ENCODE data around the gene GMNC.

GMNC gene

DNA sequence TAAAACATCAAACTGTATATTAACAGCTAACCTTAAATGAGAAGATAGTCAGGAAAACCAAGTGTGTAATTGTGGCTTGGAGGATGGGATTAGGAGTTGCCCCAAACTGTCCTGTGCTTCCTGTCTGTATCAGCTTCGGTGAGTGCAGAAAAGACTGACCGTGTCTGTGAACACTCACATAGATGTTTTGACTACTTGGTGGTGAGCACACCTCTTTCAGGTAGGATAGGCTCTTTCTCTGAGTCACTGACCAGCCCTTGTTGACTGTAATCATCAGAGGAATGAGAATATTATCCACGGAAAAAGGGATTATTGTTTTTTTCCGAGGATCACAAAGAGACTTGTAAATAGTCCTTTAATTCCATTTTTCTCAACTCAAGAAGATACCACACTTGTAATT lies 51.5 kb downstream of the GMNC start:
- H3K4me3 ChIP-seq (ENCODE audit: low read length): no peak overlapping the region
- no peak for TF ChIP-seq ZNF274 (IDR thresholded peaks at IDR 0.05; ENCODE audit: low read depth, low read length)

DNA sequence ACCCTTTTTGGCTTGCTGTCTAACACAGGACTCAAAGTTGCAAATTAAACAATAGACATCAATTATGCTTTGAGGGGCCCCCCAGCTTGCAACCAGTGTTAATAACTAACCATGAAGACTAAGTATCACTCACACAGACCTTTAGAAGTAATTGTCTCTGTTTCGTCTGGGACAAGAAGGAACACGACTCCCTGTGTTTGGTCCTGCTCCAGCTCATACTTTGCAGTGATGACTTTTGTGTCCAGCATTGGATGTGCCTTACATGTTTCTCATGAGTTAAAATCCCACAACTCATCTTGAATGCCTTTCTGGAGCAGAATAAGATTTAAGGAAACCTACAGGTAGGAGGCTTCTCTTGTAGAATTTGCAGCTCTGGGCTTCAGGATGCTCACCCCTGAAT lies 53.1 kb downstream of the GMNC start:
- no peak overlapping the region for H3K4me3 ChIP-seq (ENCODE audit: low read length)
- no peak for TF ChIP-seq ZNF274 (IDR thresholded peaks at IDR 0.05; ENCODE audit: low read depth, low read length)

DNA sequence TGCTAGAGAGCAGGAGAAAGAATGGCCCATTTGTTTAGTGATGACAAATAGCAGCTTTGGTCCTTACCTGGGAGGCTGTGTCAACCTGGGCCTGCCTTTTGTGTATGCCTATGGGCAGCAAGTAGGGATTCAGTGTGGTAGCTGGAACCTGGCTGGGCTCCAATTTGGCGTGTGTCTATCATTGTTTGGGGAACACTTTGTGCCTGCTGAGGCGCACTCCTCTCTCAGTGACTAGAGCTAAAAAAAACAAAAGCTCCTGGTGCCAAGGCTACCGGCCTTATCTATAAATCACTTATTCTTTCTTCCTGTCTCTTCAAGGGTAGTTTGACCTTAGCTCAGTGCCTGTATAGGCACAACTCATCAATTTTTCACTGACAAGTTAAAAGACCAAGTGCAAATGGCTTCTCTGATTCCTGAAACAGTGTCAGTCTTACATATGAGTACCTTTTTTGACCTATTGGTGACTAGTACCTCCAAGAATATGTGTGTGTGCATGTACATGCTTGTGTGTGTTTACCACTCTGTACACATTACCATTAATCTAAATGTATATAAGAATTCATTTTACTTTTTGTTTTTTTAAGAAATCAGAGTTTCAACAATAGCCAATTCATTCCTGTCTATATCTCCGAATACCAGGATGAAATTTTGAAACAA lies 54.6 kb downstream of the GMNC start:
- TF ChIP-seq ZNF274 (IDR thresholded peaks at IDR 0.05; ENCODE audit: low read depth, low read length): no peak
- H3K4me3 ChIP-seq (ENCODE audit: low read length): no peak overlapping the region

All from GM08714 (cell line).